HG03342 (cell line): ENCODE results near the gene SLC6A3.
"Not testable (repeated sequence)": the region's sequence is repeated elsewhere in the genome, so short reads cannot be mapped to it uniquely, and the experiment has no call there.

ENCODE experiments used
- ATAC-seq: cut with Tn5 transposase; IDR thresholded peaks from one replicate; pipeline ENCODE4 v1.9.1; 2021; ENCODE audit warnings: mild to moderate bottlenecking, moderate library complexity; ENCODE audit not compliant: unreplicated experiment

SLC6A3 gene

DNA sequence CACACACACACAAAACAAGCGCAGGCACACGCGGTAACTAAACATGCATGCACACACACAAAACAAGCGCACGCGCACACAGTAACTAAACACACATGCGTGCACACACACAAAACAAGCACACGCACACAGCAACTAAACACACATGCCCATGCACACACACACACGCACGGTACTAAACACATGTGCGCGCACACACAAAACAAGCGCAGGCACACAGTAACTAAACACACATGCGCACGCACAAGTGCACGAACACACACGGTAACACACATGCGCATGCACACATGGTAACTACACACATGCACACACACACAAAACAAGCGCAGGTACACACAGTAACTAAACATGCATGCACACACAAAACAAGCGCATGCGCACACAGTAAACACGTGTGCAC lies 19.9 kb upstream of the SLC6A3 start:
- no peak for ATAC-seq

GRCh38 chr5:1464511-1464910 lies 19.3 kb upstream of the SLC6A3 start:
- ATAC-seq: no peak

DNA sequence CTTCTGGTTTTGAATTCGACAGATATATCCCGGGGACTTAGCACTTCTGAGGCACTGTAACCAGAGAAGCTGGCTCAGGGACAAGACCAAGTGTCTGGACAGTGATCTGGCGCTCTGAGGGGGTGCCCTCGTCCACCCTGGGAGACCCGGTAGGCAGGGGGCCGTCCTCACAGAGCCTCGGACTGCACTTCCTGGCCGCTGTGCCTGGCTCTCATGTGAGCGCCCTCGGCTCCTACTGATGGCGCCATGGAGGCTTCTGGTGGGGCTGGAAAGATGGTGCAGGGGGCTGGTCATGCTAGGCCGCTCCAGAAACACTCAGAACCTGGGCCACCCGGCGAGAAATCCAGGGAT lies 18.8 kb upstream of the SLC6A3 start:
- ATAC-seq: no peak

- no peak for ATAC-seq
Observed at GRCh38 chr5:1463326-1464095, 18.3 kb upstream of the SLC6A3 start.

DNA sequence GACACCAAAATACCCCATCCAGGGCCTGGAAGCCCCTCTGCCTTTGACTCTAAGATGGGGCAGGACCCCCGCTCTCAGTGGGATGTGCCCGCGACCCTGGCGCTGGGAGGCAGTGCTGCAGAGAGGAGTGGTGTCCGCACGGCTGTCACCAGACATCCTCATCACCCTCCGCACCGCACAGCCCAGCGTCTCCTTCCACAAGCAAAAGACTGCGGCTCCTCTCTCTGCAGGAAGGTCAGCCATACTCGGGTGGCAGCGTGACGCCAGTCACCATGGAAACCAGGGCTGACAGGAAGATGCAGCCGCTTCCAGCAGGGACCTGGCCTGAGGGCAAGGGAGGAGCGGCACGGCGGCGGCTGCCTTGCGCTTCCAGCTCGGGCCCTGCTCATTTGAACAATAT lies 17.1 kb upstream of the SLC6A3 start:
- ATAC-seq: no peak

GRCh38 chr5:1461396-1461795 lies 16.2 kb upstream of the SLC6A3 start:
- ATAC-seq: no peak

GRCh38 chr5:1460054-1460682 lies 14.9 kb upstream of the SLC6A3 start:
- ATAC-seq: no peak

DNA sequence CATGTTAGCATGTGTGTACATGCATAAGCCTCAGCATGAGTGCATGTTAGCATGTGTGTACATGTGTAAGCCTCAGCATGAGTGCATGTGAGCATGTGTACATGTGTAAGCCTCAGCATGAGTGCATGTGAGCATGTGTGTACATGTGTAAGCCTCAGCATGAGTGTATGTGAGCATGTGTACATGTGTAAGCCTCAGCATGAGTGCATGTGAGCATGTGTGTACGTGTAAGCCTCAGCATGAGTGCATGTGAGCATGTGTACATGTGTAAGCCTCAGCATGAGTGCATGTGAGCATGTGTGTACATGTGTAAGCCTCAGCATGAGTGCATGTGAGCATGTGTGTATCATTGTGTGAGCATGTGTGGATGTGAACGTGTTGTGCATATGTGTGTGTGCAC lies 14.2 kb upstream of the SLC6A3 start:
- ATAC-seq: not testable (repeated sequence)

DNA sequence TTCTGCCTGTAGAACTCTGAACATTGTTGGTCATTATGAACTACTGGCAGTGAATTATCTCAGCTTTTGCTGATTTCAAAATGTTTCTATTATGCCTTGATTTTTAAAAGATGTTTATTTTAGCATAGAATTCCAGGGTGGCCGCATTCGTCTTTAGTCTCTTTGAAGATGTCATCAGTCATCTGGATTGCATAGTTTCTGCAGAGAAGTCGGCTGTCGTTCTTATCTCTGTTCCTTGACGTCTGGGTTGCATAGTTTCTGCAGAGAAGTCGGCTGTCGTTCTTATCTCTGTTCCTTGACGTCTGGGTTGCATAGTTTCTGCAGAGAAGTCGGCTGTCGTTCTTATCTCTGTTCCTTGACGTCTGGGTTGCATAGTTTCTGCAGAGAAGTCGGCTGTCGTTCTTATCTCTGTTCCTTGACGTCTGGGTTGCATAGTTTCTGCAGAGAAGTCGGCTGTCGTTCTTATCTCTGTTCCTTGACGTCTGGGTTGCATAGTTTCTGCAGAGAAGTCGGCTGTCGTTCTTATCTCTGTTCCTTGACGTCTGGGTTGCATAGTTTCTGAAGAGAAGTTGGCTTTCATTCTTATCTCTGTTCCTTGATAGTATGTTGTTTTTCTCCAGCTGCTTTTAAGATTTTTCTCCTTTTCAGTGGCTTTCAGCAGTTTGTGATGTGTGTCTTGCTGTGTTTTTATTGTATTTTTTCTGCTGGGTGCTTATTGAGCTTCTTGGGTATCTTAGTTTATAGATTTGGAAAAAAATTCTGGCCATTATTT lies 11.1 kb upstream of the SLC6A3 start:
- not testable (repeated sequence) for ATAC-seq

DNA sequence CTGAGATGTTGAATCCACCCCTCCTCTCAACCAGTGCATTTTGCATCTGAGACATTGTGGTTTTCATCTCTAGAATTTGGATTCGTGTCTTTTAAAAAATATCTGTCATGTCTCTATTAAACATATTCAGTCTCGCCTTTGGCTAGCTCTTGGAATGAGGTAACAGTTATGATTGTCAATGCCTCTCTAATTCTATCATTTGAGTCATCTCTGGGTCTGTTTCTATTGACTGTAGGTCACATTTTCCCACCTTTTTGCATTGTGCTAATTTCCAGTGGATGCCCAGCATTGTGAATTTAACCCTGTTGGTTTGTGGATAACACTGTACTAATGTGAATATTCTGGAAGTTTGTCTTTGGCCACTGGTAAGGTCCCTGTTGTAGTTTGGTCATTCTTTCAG lies 8.4 kb upstream of the SLC6A3 start:
- ATAC-seq: no peak

DNA sequence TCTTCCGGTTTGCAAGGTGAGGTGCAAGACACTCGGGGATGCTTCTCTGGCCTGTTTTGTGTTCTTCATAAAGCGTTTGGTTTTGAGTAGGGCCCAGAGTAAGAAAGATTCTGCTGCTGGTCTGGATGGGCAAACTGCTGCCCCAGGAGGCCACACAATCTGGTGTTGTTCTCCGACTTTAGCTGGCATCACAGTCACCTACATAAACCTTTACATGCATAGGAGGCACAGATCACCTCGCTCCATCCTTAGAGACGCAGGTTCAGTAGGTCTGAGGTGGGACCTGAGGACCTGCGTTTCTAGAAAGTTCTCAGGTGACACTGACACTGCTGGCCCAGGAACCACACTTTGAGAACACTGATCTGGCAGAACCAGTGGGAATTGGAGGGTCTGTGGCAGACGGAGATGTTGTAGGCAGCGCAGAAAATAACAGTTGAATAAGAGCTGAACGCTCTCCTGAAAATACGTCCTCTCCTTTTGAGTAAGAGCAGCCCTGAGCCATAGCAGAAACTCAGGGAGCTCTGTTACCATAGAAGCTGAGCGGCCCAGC lies 3.9 kb upstream of the SLC6A3 start:
- ATAC-seq: no peak

DNA sequence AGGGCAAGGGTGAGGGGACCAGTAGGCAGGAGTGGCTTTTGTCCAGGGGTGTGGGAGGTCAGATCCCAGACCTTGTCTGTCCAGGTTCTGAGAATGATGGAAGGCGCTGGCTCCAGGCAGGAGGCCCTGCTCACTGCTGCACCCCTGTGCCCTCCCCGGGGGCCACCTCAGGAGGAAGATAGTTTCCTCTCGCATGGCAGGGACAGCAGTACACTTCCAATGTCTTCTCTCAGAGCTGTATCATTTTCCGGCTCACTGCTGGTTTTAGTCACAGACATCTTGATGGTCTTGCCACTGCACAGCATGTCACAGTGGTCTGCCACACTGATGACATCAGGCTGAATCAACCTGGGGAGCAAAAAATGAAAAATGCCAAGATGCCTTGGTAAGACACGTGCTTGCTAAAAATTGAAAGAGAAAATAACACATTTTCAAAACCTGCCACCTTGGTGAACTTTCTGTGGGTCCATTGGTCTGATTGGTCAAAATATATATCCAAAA lies 3.3 kb upstream of the SLC6A3 start:
- ATAC-seq: no peak

DNA sequence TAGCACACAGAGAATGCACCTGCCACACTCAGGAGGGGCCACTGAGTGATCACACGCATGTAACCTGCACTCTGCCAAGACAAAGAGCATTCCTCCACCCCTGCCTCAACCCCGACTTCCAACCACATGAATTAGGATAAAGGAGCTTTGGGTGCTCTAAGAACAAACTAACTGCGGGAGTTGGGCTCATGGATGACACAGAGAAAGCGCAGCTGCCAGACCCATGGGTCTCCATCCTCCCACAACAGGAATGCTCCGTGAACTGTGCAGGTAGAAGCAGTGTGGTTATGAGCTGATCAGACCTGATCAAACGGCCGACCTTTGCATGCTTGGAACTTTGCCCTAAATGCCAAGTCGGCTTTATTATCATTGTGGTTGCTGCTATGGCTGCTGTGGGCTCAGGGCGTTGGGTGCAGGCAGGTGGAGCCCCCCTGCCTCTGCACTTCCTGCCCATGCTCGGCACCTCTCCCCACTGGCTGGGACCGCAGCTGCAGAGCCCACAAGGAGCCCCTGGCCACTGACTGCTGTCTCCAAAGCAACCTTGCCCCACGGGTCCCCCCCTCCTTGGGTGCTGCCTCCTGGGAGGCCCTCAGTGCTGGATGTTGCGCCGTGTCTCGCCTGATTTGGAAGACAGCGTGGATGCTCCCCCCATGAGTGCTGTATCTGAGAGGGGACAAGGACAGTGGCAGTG lies 2.6 kb upstream of the SLC6A3 start:
- no peak for ATAC-seq

GRCh38 chr5:1446602-1447343 lies 1.5 kb upstream of the SLC6A3 start:
- no peak for ATAC-seq

GRCh38 chr5:1445689-1446601 lies 705 bp upstream of the SLC6A3 start:
- ATAC-seq: no peak

- ATAC-seq: no peak
Observed at GRCh38 chr5:1444361-1445189, 665 bp downstream of the SLC6A3 start.

GRCh38 chr5:1443991-1444360 lies 1.3 kb downstream of the SLC6A3 start:
- no peak for ATAC-seq

DNA sequence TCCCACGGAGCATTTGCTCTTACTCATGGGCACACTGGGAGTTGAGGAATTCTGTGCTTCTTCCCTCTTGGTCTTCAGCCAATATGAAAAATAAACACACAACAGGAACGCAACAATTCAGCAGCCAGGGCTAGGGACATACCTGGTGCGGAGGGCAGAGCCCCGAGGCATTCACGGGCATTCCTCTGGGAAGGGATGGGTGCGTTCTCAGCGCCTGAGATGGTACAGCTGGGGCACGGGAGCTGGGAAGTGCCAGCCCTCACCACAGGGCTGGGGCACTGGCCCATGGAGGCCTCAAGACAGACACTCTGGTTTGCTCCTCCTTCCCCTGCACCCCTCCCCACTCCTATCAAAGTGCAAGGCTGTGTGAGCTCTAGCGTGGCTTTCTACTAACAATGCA lies 2.1 kb downstream of the SLC6A3 start:
- ATAC-seq: no peak
